ENCODE measurements around the gene PIM1.
A peak's percentile ranks its signal among the peaks of the same experiment; 100 is the strongest.

The PIM1 gene

DNA sequence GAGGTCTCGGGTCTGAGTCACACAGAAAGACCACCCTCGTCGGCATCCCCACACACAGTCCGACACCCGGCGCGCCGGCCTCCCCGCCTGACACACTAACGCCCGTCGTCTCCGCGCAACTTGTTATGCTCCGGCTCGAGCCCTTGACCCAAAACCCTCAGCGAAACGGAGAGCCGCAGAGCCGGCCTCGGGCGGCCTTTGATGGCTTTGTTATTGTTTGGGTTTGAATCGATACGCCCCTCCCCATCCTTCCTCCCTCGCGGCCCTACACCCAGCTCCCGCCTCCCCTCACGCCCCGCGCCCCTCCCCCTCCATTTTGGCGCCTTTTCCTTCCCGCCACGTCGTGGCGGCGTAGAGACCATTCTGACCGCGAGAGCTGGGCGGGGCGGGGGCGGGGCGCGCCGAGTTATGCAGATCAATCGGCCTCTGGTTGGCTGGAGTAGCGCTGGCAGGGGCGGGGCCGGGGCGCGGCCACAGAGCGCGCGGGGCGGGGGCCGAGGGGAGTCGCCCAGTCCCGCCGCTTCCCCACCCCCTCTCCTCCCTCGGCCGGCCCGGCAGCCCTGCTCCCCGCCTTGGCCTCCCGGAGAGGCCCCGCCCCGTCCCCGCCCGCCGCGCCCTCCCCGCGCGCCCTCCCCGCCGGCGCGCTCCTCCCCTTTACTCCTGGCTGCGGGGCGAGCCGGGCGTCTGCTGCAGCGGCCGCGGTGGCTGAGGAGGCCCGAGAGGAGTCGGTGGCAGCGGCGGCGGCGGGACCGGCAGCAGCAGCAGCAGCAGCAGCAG lies at the start of gene PIM1:
Gene PIM1 (plus strand): TSS at position 657 of the 777 bp plus-strand sequence. CDS start 424 bp downstream, outside the sequence.
- TF ChIP-seq, protein P1, sequence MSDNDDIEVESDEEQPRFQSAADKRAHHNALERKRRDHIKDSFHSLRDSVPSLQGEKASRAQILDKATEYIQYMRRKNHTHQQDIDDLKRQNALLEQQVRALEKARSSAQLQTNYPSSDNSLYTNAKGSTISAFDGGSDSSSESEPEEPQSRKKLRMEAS (IDR thresholded peaks at IDR 0.05), result peak; percentile 65; the same call in 1 of the 2 replicates
- TF ChIP-seq EGR1 (IDR thresholded peaks at IDR 0.05), result no peak
- peak; percentile 93 for TF ChIP-seq FOXM1 (IDR thresholded peaks at IDR 0.05; ENCODE audit: borderline replicate concordance, low read depth)
- TF ChIP-seq NFIC (IDR thresholded peaks at IDR 0.05), result no peak
- no peak for TF ChIP-seq REST (IDR thresholded peaks at IDR 0.05; ENCODE audit: low read depth)
- TF ChIP-seq CEBPB (IDR thresholded peaks at IDR 0.05), result no peak
- no peak for TF ChIP-seq TAF1 (IDR thresholded peaks at IDR 0.05; ENCODE audit: low read depth)
- peak; percentile 6; the same call in 1 of the 2 replicates for TF ChIP-seq RAD21 (IDR thresholded peaks at IDR 0.05; ENCODE audit: low read depth)
- 0 out of 2 replicates have a peak, but pooled peaks have one; percentile 46 for TF ChIP-seq CREB1 (IDR thresholded peaks at IDR 0.05; ENCODE audit: low read depth)
- no peak; the same call in 1 of the 2 replicates for TF ChIP-seq ZBTB7A (IDR thresholded peaks at IDR 0.05; ENCODE audit: low read depth)
- no peak; the same call in 1 of the 2 replicates for TF ChIP-seq TCF12 (IDR thresholded peaks at IDR 0.05; ENCODE audit: low read depth)
- TF ChIP-seq EP300 (IDR thresholded peaks at IDR 0.05; ENCODE audit: borderline replicate concordance), result no peak

DNA sequence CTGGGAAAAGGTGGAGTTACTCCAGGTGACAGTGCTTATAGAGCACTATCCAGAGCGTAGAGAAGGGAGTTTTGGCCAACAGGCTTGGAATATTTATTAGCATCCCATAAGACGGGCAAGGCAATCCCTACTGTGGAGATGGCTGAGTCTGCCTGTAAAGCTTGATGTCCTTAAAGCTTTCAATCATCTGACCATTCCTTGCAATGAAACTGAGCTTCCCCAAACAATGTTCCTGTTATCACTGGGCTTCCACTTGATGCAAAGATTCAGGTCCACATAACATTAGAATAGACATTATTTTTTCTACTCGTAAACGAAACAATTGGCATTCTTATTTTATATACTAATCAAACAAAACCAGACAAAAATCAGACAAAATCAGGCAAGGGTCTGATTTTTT lies 48.4 kb upstream of the PIM1 start:
- no peak for TF ChIP-seq TEAD4 (IDR thresholded peaks at IDR 0.05)
- TF ChIP-seq TAF1 (IDR thresholded peaks at IDR 0.05; ENCODE audit: low read depth), result no peak
- TF ChIP-seq CEBPB (IDR thresholded peaks at IDR 0.05), result no peak
- TF ChIP-seq, protein P1 (IDR thresholded peaks at IDR 0.05), result no peak
- no peak for TF ChIP-seq ZBTB7A (IDR thresholded peaks at IDR 0.05; ENCODE audit: low read depth)
- no peak for TF ChIP-seq EGR1 (IDR thresholded peaks at IDR 0.05)
- TF ChIP-seq REST (IDR thresholded peaks at IDR 0.05; ENCODE audit: low read depth), result no peak
- no peak for TF ChIP-seq CREB1 (IDR thresholded peaks at IDR 0.05; ENCODE audit: low read depth)
- TF ChIP-seq YY1 (IDR thresholded peaks at IDR 0.05; ENCODE audit: low read depth), result no peak

- TF ChIP-seq YY1 (IDR thresholded peaks at IDR 0.05; ENCODE audit: low read depth) (no peak), FOXM1 (IDR thresholded peaks at IDR 0.05; ENCODE audit: borderline replicate concordance, low read depth) (no peak), REST (IDR thresholded peaks at IDR 0.05; ENCODE audit: low read depth) (no peak), RAD21 (IDR thresholded peaks at IDR 0.05; ENCODE audit: low read depth) (no peak), TAF1 (IDR thresholded peaks at IDR 0.05; ENCODE audit: low read depth) (no peak), TCF12 (IDR thresholded peaks at IDR 0.05; ENCODE audit: low read depth) (no peak), NFIC (IDR thresholded peaks at IDR 0.05) (no peak), ZBTB7A (IDR thresholded peaks at IDR 0.05; ENCODE audit: low read depth) (no peak), CEBPB (IDR thresholded peaks at IDR 0.05) (no peak), EGR1 (IDR thresholded peaks at IDR 0.05) (no peak), CREB1 (IDR thresholded peaks at IDR 0.05; ENCODE audit: low read depth) (no peak)
- TF ChIP-seq, protein P2, sequence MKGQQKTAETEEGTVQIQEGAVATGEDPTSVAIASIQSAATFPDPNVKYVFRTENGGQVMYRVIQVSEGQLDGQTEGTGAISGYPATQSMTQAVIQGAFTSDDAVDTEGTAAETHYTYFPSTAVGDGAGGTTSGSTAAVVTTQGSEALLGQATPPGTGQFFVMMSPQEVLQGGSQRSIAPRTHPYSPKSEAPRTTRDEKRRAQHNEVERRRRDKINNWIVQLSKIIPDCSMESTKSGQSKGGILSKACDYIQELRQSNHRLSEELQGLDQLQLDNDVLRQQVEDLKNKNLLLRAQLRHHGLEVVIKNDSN (IDR thresholded peaks at IDR 0.05), result no peak
- TF ChIP-seq, protein P1 (IDR thresholded peaks at IDR 0.05), result no peak
Measured at GRCh38 chr6:37122861-37123260, 47.1 kb upstream of the PIM1 start.

DNA sequence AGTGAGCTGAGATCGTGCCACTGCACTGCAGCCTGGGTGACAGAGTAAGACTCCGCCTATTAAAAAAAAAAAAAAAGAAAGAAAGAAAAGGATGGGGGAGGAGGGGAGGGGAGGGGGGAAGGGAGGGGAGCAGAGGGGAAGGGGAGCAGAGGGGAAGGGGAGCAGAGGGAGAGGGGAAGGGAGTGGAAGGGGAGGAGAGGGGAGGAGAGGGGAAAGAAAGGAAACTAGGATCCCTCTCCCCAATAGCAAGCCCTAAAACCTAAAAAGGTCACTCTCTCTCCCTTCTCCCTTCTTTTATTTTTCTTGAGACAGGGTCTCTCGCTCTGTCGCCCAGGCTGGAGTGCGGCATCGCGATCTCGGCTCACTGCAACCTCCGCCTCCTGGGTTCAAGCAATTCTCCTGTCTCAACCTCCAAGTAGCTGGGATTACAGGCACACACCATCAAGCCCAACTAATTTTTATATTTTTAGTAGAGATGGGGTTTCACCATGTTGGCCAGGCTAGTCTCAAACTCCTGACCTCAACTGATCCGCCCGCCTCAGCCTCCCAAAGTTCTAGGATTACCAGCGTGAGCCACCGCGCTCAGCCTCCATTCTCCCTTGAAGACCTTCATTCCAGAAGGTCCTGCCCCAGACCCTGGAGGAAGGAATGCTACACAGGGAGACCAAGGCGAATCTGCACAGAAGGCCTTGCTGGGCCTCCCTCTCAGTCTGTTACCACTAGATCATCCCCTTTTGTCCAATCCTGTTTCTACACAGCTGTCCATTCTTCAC lies 45.8 kb upstream of the PIM1 start:
- TF ChIP-seq CREB1 (IDR thresholded peaks at IDR 0.05; ENCODE audit: low read depth) (no peak), TEAD4 (IDR thresholded peaks at IDR 0.05) (no peak), ZBTB7A (IDR thresholded peaks at IDR 0.05; ENCODE audit: low read depth) (no peak), CEBPB (IDR thresholded peaks at IDR 0.05) (no peak), TAF1 (IDR thresholded peaks at IDR 0.05; ENCODE audit: low read depth) (no peak), RAD21 (IDR thresholded peaks at IDR 0.05; ENCODE audit: low read depth) (no peak), EP300 (IDR thresholded peaks at IDR 0.05; ENCODE audit: borderline replicate concordance) (no peak), EGR1 (IDR thresholded peaks at IDR 0.05) (no peak), REST (IDR thresholded peaks at IDR 0.05; ENCODE audit: low read depth) (no peak), FOXM1 (IDR thresholded peaks at IDR 0.05; ENCODE audit: borderline replicate concordance, low read depth) (no peak), TCF12 (IDR thresholded peaks at IDR 0.05; ENCODE audit: low read depth) (no peak)
- TF ChIP-seq, protein P1 (IDR thresholded peaks at IDR 0.05), result no peak
- TF ChIP-seq, protein P2 (IDR thresholded peaks at IDR 0.05), result no peak
